Measurements from ENCODE around the gene NAA38.

The NAA38 gene

GRCh38 chr17:7840441-7840840 lies 16.9 kb downstream of the NAA38 start:
- H3K4me3 ChIP-seq (ENCODE audit: low read depth, low read length) = no peak overlapping the region

GRCh38 chr17:7839876-7840261 lies 17.5 kb downstream of the NAA38 start:
- in situ Hi-C loops (cut with HindIII; ENCODE audit: low sequenced_read_pairs) = no loop called here
- peak; percentile 23 for DNase-seq (ENCODE audit: low read depth, low spot score)
- H3K4me3 ChIP-seq (ENCODE audit: low read depth, low read length) = no peak overlapping the region
- TF ChIP-seq CTCF (IDR thresholded peaks at IDR 0.05; ENCODE audit: low read depth, low read length) = no peak

More at GRCh38 chr17:7840441-7840840, 16.9 kb downstream of the NAA38 start:
- DNase-seq (ENCODE audit: low read depth, low spot score) = no peak
- no peak for TF ChIP-seq CTCF (IDR thresholded peaks at IDR 0.05; ENCODE audit: low read depth, low read length)
- in situ Hi-C loops (cut with HindIII; ENCODE audit: low sequenced_read_pairs) = no loop called here

DNA sequence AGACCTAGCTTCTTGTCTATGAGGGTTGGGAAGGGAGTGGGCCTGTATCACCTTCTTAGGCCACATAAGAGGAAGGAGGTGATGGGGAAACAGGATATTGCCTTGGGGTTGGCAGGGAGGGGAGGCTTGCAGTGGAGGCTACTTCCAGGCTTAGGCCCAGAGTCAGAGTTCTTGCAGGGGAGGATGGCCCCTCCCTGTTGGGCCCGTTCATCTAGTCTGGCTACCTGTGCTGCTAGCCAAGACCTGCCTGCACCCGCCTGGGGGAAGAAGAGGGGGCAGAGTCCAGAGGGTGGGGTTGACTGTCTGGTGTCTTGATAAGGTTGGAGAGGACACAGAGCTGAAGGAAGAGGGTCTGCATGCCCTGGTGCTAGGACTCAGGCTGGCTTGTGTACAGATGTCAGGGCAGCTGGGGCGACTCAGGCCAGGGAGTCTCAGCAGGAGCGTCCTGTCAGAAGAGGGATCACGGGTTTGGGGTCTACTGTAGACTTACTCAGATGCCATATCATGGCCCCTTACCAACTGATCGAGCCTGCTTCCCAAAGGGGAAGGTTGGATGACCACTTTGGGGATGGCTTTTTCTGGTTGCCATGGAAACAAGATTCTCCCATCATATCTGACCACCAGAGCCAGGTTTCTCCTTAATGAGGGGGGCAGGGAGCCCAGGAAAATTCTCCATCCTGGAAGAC lies 18.0 kb downstream of the NAA38 start:
- DNase-seq (ENCODE audit: low read depth, low spot score) = no peak
- peak overlapping the region; percentile 74 for H3K4me3 ChIP-seq (ENCODE audit: low read depth, low read length)
- in situ Hi-C loops (cut with HindIII; ENCODE audit: low sequenced_read_pairs) = no loop called here
- TF ChIP-seq CTCF (IDR thresholded peaks at IDR 0.05; ENCODE audit: low read depth, low read length) = no peak

- DNase-seq (ENCODE audit: low read depth, low spot score) = peak; percentile 56
- H3K4me3 ChIP-seq (ENCODE audit: low read depth, low read length) = peak overlapping the region; percentile 74
- in situ Hi-C loops (cut with HindIII; ENCODE audit: low sequenced_read_pairs) = no loop called here
- no peak for TF ChIP-seq CTCF (IDR thresholded peaks at IDR 0.05; ENCODE audit: low read depth, low read length)
Measured at GRCh38 chr17:7838090-7839075, 19.0 kb downstream of the NAA38 start.

DNA sequence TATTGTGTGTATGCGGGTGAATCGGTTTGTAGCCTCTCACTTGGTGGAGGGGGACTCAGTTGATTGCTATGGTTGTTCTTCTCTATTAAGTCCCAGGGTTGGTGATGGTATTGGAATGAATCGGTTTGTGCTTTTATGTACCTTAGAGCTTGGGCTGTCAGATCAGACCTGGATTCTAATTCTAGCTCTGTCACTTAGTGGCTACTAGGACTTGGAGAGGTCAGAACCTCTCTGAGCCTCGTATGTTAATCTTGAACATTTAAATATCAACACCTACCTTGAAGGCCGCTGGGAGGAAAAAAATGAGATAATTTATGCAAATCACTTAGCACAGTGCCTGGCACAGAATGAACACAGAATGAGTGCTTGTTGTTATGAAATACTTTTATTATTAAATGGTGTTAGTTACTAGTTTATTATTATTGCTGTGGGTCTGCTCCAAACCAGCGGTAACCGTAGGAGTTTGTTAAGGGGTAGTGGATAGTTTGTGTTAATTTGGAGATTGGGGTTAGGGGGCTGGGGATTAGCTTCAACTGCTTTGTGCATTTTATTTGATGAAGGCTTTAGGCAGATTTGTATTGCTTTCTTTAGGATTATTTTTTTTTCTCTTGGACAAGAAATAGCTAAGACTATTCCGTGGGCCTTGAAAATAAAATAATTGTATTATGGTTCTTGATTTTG lies 19.8 kb downstream of the NAA38 start:
- in situ Hi-C loops (cut with HindIII; ENCODE audit: low sequenced_read_pairs) = no loop called here
- DNase-seq (ENCODE audit: low read depth, low spot score) = peak; percentile 12
- TF ChIP-seq CTCF (IDR thresholded peaks at IDR 0.05; ENCODE audit: low read depth, low read length) = no peak
- H3K4me3 ChIP-seq (ENCODE audit: low read depth, low read length) = peak overlapping the region; percentile 74
